NCI-H2196 (cell line): ENCODE data around the gene PDK4.
"Not testable (repeated sequence)": the region's sequence is repeated elsewhere in the genome, so short reads cannot be mapped to it uniquely, and the experiment has no call there.

Experiments used
- DNase-seq: peaks from one replicate; lab custom pipeline; 2025; ENCODE audit not compliant: unreplicated experiment; lab: John Stamatoyannopoulos, UW

PDK4 gene

GRCh38 chr7:95578299-95578855 is 17.9 kb downstream of the PDK4 start:
- peak; percentile 15 for DNase-seq

GRCh38 chr7:95577137-95577536 is 19.2 kb downstream of the PDK4 start:
- DNase-seq, result no peak

- no peak for DNase-seq
These were observed 26.6 kb downstream of the PDK4 start for GRCh38 chr7:95569720-95570119.

GRCh38 chr7:95560674-95561073 is 35.6 kb downstream of the PDK4 start:
- no peak for DNase-seq

- DNase-seq, result no peak
These were observed 37.5 kb downstream of the PDK4 start for GRCh38 chr7:95558864-95559263.

- no peak for DNase-seq
These were observed 39.5 kb downstream of the PDK4 start for GRCh38 chr7:95556777-95557176.

- DNase-seq, result no peak
These were observed 42.4 kb downstream of the PDK4 start for GRCh38 chr7:95553939-95554338.

GRCh38 chr7:95552010-95552926 is 44.0 kb downstream of the PDK4 start:
- DNase-seq, result not testable (repeated sequence)

GRCh38 chr7:95550546-95550945 is 45.8 kb downstream of the PDK4 start:
- no peak for DNase-seq

GRCh38 chr7:95549818-95550529 is 46.3 kb downstream of the PDK4 start:
- peak; percentile 78 for DNase-seq

GRCh38 chr7:95547361-95548348 is 48.7 kb downstream of the PDK4 start:
- no peak for DNase-seq

GRCh38 chr7:95546647-95547046 is 49.7 kb downstream of the PDK4 start:
- no peak for DNase-seq

GRCh38 chr7:95545673-95546072 is 50.6 kb downstream of the PDK4 start:
- DNase-seq, result no peak

- DNase-seq, result peak; percentile 20
These were observed 51.2 kb downstream of the PDK4 start for GRCh38 chr7:95545007-95545615.

- no peak for DNase-seq
These were observed 52.1 kb downstream of the PDK4 start for GRCh38 chr7:95544171-95544570.

GRCh38 chr7:95543312-95543711 is 53.0 kb downstream of the PDK4 start:
- no peak for DNase-seq

- no peak for DNase-seq
These were observed 56.0 kb downstream of the PDK4 start for GRCh38 chr7:95540366-95540765.

GRCh38 chr7:95539426-95539825 is 56.9 kb downstream of the PDK4 start:
- no peak for DNase-seq

GRCh38 chr7:95537468-95537867 is 58.8 kb downstream of the PDK4 start:
- no peak for DNase-seq

- DNase-seq, result no peak
These were observed 59.5 kb downstream of the PDK4 start for GRCh38 chr7:95536656-95537311.
